Bronchus fibroblast of lung (primary cell): Measurements from ENCODE around the gene RNU6-1. TPM values are rescaled to one million over a fixed set of nuclear protein-coding genes. Genes with fewer than 3 reads are reported as not detected.

Source experiments
- total RNA-seq: library from RNA; depleted of rRNA; stranded (reverse); fragments of >200 nt; gene quantifications from 2 replicates; pipeline ENCODE4 v1.2.3, GENCODE V29; 2015

Gene RNU6-1
- total RNA-seq, result not detected in 2 replicates

GRCh38 chr15:67839929-67840748 is at the start of gene RNU6-1:
Gene RNU6-1, minus strand, starts transcription at chr15:67840045.

GRCh38 chr15:67824976-67825880 is 14.6 kb downstream of the RNU6-1 start, which contains the start of gene SKOR1:
Gene SKOR1, plus strand, starts transcription at chr15:67825509. Its CDS starts 94 bp downstream, at chr15:67825603.

Other genes starting within 250 kb of the RNU6-1 start
- 0.17 TPM in 1 of 2 replicates, not detected in the other for gene SKOR1, start 14.5 kb downstream of the RNU6-1 start, total RNA-seq
- gene PIAS1, start 214.3 kb upstream of the RNU6-1 start, total RNA-seq, result 6.7 and 12.8 TPM in 2 replicates